PC-3 (cell line): ENCODE measurements around the gene PDIA4. TPM values are rescaled to one million over a fixed set of nuclear protein-coding genes. Genes with fewer than 3 reads are reported as not detected.
"Not testable (repeated sequence)": the region's sequence is repeated elsewhere in the genome, so short reads cannot be mapped to it uniquely, and the experiment has no call there.

Experiments used
- ATAC-seq: fragments of 200-7000 bp; cut with Tn5 transposase; 2 replicates; pipeline ENCODE4 v1.9.1; 2020; ENCODE audit warnings: mild to moderate bottlenecking, moderate library complexity
- BruUV-seq: library from RNA; stranded (reverse); fragments of 400-500 nt; replicated peaks from 2 replicates; lab custom pipeline; 2021; lab: Mats Ljungman, UMichigan
- CTCF ChIA-PET: fragments of 300-600 bp; sonication (Branson Sonifier 250); formaldehyde crosslinking; loops from one replicate; lab custom pipeline; 2022; ENCODE audit warnings: antibody characterized with exemption; lab: Charles Lee
- POLR2A ChIA-PET: fragments of 300-600 bp; sonication (Branson Sonifier 250); formaldehyde crosslinking; loops from one replicate; lab custom pipeline; 2022; ENCODE audit warnings: antibody characterized with exemption; ENCODE audit not compliant: unreplicated experiment; lab: Charles Lee
- DNase-seq: peaks from one replicate; pipeline ENCODE4 v3.0.0-alpha.2; 2015
- H2AFZ ChIP-seq: fragments of 300-600 bp; sonication (generic); 2 replicates; pipeline ENCODE4 v1.6.0; 2016; ENCODE audit warnings: antibody characterized with exemption, low read length
- H3F3A ChIP-seq: fragments of 300-600 bp; sonication (generic); one replicate; pipeline ENCODE4 v1.6.0; 2017; ENCODE audit warnings: antibody characterized with exemption, low read length, control low read depth, mild to moderate bottlenecking; ENCODE audit not compliant: unreplicated experiment
- H3K27ac ChIP-seq: fragments of 300-600 bp; sonication (generic); 2 replicates; pipeline ENCODE4 v1.5.1; 2016; ENCODE audit warnings: mild to moderate bottlenecking, low read length
- H3K27me3 ChIP-seq: fragments of 300-600 bp; sonication (generic); 2 replicates; pipeline ENCODE4 v1.6.1; 2016; ENCODE audit warnings: low read length, mixed read lengths
- H3K36me3 ChIP-seq: fragments of 300-600 bp; sonication (generic); 2 replicates; pipeline ENCODE4 v1.6.1; 2016; ENCODE audit warnings: low read depth, mixed run types, low read length, mixed read lengths
- H3K4me1 ChIP-seq: fragments of 300-600 bp; sonication (generic); 2 replicates; pipeline ENCODE4 v1.5.1; 2016; ENCODE audit warnings: low read length; ENCODE audit not compliant: insufficient read depth
- H3K4me2 ChIP-seq: fragments of 300-600 bp; sonication (generic); 2 replicates; pipeline ENCODE4 v1.6.0; 2016; ENCODE audit warnings: low read length
- H3K4me3 ChIP-seq: fragments of 300-600 bp; sonication (generic); 2 replicates; pipeline ENCODE4 v1.5.1; 2016; ENCODE audit warnings: mild to moderate bottlenecking, low read length, mixed read lengths
- H3K79me2 ChIP-seq: fragments of 300-600 bp; sonication (generic); 2 replicates; pipeline ENCODE4 v1.6.1; 2017; ENCODE audit warnings: low read length, mixed read lengths
- H3K9ac ChIP-seq: fragments of 300-600 bp; sonication (generic); 2 replicates; pipeline ENCODE4 v1.6.0; 2016; ENCODE audit warnings: mild to moderate bottlenecking, low read length
- H3K9me2 ChIP-seq: fragments of 300-600 bp; sonication (generic); replicated peaks from 2 replicates; pipeline ENCODE4 v1.6.1; 2016; ENCODE audit warnings: mixed run types, low read length, mixed read lengths
- H3K9me3 ChIP-seq: fragments of 300-600 bp; sonication (generic); 2 replicates; pipeline ENCODE4 v1.6.1; 2016; ENCODE audit warnings: low read length, mixed read lengths
- H4K20me1 ChIP-seq: fragments of 300-600 bp; sonication (generic); 2 replicates; pipeline ENCODE4 v1.6.1; 2016; ENCODE audit warnings: low read length, mixed read lengths
- EZH2 ChIP-seq: fragments of 300-600 bp; sonication (generic); IDR thresholded peaks from one replicate; pipeline ENCODE4 v1.6.1; 2017; ENCODE audit warnings: antibody characterized with exemption, mild to moderate bottlenecking, low read length; ENCODE audit not compliant: unreplicated experiment
- EZH2phosphoT487 ChIP-seq: fragments of 300-600 bp; sonication (generic); IDR thresholded peaks from 2 replicates; pipeline ENCODE4 v1.6.1; 2018; ENCODE audit warnings: mild to moderate bottlenecking, antibody characterized with exemption, low read length, borderline replicate concordance
- intact Hi-C: fragments of 100-400 bp; cut with micrococcal nuclease; formaldehyde crosslinking; loops from 2 replicates; pipeline ENCODE4 v1.9.0; 2023
- total RNA-seq: library from RNA; depleted of rRNA; stranded (reverse); fragments of >200 nt; gene quantifications from 2 replicates; pipeline ENCODE4 v1.2.3, GENCODE V29; 2014
- TF ChIP-seq, protein P1 (sequence below): fragments of 300-600 bp; sonication (generic); conservative IDR thresholded peaks from 2 replicates; pipeline ENCODE4 v1.5.1; 2017; ENCODE audit warnings: antibody characterized with exemption, low read depth, mild to moderate bottlenecking, low read length

PDIA4 gene
- total RNA-seq, 1 experiment from 2014 or later, result 249 TPM

DNA sequence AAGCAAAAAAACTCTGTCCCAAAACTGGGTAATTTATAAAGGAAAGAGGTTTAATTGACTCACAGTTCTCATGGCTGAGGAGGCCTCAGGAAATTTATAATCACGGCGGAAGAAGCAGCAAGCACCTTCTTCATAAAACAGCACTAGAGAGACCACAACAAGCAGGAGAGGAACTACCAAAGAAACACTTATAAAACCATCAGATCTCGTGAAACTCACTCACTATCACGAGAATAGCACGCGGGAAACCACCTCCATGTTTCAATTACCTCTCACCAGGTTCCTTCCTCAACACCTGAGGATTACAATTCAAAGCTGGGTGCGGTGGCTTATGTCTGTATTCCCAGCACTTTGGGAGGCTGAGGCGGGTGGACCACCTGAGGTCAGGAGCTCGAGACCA is 48.5 kb downstream of the PDIA4 start:
- intact Hi-C loops, result no loop called here
- ChIA-PET POLR2A (no interaction called here), CTCF (no interaction called here)
- TF ChIP-seq, protein P1, sequence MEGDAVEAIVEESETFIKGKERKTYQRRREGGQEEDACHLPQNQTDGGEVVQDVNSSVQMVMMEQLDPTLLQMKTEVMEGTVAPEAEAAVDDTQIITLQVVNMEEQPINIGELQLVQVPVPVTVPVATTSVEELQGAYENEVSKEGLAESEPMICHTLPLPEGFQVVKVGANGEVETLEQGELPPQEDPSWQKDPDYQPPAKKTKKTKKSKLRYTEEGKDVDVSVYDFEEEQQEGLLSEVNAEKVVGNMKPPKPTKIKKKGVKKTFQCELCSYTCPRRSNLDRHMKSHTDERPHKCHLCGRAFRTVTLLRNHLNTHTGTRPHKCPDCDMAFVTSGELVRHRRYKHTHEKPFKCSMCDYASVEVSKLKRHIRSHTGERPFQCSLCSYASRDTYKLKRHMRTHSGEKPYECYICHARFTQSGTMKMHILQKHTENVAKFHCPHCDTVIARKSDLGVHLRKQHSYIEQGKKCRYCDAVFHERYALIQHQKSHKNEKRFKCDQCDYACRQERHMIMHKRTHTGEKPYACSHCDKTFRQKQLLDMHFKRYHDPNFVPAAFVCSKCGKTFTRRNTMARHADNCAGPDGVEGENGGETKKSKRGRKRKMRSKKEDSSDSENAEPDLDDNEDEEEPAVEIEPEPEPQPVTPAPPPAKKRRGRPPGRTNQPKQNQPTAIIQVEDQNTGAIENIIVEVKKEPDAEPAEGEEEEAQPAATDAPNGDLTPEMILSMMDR, result no peak
- TF ChIP-seq EZH2 (no peak), EZH2phosphoT487 (no peak)
- Histone ChIP-seq H4K20me1 (no peaks in the 10 kb centered on the region), H3K36me3 (no peaks in the 10 kb centered on the region), H3K4me1 (peaks cover 11% of the 10 kb centered on the region; the same call in 1 of the 2 replicates), H3K9ac (no peak overlapping the region), H3K9me2 (no peaks in the 10 kb centered on the region), H2AFZ (no peak overlapping the region), H3K79me2 (no peaks in the 10 kb centered on the region), H3K4me3 (no peak overlapping the region), H3K4me2 (no peak overlapping the region), H3F3A (no peaks in the 10 kb centered on the region), H3K27me3 (no peaks in the 10 kb centered on the region), H3K9me3 (no peaks in the 10 kb centered on the region), H3K27ac (no peak overlapping the region)
- DNase-seq, result no peak
- no TSS peak for BruUV-seq
- ATAC-seq, result no peak

DNA sequence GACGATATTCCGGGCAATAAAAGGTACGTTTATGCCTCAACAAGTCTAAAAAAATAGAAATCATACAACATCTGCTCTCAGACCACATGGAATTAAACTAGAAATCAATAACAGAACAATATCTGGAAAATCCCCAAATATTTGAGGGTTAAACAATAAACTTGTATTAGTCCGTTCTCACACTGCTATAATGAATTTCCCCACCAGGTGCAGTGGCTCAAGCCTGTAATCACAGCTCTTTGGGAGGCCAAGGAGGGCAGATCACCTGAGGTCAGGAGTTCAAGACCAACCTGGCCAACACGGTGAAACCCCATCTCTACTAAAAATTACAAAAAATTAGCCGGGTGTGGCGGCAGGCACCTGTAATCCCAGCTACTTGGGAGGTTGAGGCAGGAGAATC is 49.2 kb downstream of the PDIA4 start:
- ATAC-seq, H2AFZ ChIP-seq, H3K4me2 ChIP-seq, H3K36me3 ChIP-seq, BruUV-seq, H3K9me2 ChIP-seq, H3K9me3 ChIP-seq, DNase-seq, H3K27ac ChIP-seq, H3K4me1 ChIP-seq, H3K27me3 ChIP-seq, H3F3A ChIP-seq, CTCF ChIA-PET, H4K20me1 ChIP-seq, H3K79me2 ChIP-seq, intact Hi-C loops, POLR2A ChIA-PET, H3K9ac ChIP-seq, H3K4me3 ChIP-seq: not testable (repeated sequence)

DNA sequence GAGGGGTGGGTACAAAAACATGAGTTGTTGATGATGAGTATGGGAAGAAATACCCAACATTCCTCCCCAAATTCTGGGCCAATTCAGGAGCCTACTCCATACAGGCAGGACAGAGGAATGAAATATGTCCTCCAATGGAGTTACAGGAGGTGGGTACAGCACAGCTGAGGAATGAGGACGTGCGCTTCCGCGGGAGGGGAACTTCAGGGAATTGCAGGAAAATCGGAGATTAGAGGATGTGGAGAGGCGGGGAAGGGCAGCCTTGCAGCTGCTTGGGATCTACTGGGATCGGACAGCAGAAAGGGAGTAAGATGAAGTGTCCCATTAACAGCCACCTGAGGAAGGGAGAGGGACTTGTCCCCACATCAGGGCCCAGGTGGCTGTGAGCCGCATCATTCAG is 50.2 kb downstream of the PDIA4 start:
- no peak for TF ChIP-seq EZH2
- no peak for TF ChIP-seq EZH2phosphoT487
- TF ChIP-seq, protein P1, result no peak
- no peak overlapping the region for H3K27ac ChIP-seq
- BruUV-seq, result no TSS peak
- H2AFZ ChIP-seq, result no peak overlapping the region
- H3F3A ChIP-seq, result no peaks in the 10 kb centered on the region
- H3K4me2 ChIP-seq, result no peak overlapping the region
- no peaks in the 10 kb centered on the region for H4K20me1 ChIP-seq
- no peaks in the 10 kb centered on the region for H3K4me1 ChIP-seq
- H3K79me2 ChIP-seq, result no peaks in the 10 kb centered on the region
- POLR2A ChIA-PET, result no interaction called here
- H3K9ac ChIP-seq, result no peak overlapping the region
- no peaks in the 10 kb centered on the region for H3K9me2 ChIP-seq
- no peak overlapping the region for H3K4me3 ChIP-seq
- DNase-seq, result no peak
- CTCF ChIA-PET, result no interaction called here
- no peaks in the 10 kb centered on the region for H3K9me3 ChIP-seq
- no peaks in the 10 kb centered on the region for H3K36me3 ChIP-seq
- intact Hi-C loops, result no loop called here
- no peaks in the 10 kb centered on the region for H3K27me3 ChIP-seq
- ATAC-seq, result no peak
